Measurements from ENCODE around the gene CREB5.
"Not testable (repeated sequence)": the region's sequence is repeated elsewhere in the genome, so short reads cannot be mapped to it uniquely, and the experiment has no call there.

CREB5 gene

DNA sequence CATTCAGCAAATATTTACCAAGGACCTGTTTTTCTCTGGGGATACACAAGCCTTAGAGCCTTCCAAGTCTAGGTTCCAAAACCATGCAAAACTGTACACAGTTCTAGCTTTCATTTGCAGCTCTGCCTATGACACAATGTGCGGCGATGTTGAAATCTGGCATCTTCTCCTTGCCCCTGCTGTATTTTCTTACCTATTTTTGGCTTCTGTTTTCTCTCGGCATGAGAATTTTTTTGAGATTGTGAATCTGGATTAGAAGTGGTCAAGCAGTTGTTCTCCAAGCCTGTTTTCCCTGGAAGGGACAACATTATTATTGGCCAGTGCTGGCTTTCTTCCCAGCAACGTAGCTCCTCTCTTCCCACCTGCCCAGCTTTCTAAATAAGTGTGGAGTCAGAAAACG, 176.3 kb downstream of the CREB5 start:
- no peak for DNase-seq

DNA sequence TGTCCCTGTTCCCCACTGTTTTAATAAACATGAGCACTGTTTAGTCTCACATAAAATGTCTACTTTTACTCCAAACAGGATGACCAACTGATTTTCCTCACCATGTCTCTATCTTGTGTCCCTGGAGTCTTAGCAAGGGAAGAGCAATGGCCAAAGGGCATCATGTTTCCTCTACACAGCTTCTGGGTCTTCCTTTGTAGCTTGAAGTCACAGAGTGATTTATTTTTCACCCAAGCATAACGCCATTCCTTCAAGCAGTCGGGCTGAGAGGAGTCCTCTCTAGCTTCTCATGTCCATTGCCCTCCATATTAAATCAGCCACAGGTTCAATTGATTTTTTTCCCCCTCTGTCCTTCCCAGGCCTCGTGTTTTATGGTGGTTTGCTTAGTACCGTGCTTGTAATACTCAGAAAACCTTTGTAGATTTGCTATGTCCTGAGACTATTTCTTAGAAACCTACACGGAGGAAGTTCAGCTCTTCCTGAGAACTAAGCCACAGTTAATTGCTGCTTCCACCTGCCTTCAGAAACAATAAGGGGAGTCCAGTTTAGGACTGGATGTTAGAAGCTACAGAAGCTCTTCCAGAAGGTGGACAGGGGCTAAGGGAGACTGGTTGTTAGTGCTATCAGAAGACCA, 178.8 kb downstream of the CREB5 start:
- DNase-seq, result no peak

DNA sequence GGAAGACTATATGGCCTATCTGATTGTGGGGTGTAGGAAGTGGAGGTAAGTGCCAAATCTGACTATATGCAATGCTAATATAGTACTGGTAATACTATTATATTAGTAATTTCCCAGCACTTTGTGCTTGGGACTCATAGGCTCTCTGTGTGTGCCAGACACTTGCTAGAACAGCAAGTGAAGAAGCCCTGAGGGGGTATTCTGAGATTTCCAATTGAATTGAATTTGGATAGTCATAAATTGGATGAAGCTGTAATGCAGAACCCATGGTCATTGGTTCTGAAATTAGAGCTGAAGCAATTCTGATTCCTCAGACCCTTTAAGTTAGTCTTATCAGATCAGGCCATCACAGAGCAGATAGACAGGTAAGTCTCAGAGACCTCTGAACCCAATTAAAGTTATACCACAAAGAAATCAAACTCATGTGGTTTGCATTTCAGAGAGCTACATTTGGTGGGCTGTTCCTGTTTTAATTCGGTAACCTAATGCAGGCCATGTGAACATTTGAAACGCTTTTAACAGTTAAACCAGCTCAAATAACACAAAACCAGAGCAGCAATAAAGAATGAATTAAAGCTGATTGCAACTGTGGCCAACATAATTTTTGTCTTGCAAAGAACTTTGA, 179.5 kb downstream of the CREB5 start:
- no peak for DNase-seq

DNA sequence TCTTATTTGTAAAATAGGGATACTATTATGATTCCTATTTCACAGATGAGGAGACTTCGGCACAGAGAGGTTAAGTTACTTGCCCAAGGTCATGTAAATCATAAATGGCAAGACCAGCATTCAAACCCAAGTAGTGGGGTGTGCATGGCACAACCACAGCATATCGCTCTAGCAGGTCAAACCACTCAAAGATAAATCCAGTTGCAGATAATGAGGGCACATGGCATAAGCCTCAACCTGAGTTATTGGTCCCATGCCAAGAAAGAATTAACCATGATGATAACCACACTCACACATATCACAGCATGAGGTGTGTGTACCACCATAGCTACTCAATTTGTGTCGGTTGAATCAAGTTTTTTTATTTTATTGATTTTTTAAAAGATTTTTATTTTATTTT, 180.5 kb downstream of the CREB5 start:
- no peak for DNase-seq

DNA sequence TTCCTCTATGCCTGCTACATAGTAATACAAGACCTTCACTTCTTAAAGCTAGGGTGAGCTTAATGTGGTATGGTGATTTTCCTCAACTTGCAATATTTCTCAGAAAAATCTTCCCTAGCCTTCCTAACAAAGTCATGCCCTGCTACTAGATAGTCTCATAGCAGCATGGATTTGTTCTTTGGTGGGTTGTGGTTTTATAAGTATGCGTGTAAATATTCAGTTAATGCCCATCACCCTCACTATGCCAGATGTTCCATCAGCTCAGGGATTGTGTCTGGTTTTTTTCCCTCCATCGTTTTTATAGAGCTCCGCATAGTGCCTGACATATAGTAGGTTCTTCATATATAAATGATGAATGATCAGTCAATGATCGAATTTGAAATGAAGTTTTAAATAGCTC, 182.8 kb downstream of the CREB5 start:
- DNase-seq, result no peak

DNA sequence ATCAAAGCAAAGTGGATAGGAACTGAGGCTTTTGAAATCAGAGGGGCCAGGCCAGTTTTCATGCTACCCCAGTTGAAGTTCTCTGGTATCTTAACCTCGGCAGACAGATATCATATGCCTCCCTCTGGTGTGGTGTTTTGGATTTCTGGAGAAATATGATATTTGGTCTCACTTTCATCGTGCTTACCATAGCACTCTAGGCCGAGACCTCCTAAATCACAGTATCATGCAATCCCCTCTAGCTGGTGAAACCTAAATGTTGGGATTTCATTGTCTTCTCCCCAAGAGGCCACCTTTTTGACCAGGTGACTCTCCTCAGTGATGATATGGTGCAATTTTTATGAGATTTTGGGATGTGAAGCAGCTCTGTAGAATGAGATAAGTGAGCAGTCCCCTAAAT, 183.5 kb downstream of the CREB5 start:
- DNase-seq, result no peak

DNA sequence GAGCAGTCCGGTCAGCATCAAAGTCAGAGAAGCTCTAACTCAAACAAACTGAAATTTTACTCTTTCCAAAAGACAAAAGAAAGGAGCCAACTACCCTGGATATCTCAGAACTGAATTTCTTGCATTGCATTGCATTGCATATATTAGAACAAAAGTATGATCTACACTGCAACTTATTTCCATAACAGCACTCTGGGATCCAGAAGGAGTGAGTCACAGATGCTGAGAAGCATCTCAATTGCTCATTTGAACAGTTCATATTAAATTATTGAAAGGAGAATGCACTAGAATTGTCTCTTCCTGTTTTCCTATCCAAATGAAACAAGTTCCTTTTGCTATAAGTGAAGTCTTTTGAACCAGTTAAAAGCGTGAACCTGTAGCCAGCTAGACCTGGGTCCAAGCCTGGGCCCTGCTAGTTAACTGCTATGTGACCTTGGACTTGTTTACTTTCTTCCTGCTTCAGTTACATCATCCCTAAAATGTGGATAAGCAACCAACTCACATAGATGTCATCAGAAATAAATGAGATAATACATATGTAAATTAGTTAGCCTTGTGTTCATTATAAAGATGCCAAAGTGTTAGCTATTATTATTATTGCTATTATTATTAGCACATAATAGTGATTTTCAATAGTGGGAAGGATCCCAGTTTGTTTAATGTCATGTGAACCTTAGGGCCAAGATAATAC, 184.1 kb downstream of the CREB5 start:
- DNase-seq, result no peak

DNA sequence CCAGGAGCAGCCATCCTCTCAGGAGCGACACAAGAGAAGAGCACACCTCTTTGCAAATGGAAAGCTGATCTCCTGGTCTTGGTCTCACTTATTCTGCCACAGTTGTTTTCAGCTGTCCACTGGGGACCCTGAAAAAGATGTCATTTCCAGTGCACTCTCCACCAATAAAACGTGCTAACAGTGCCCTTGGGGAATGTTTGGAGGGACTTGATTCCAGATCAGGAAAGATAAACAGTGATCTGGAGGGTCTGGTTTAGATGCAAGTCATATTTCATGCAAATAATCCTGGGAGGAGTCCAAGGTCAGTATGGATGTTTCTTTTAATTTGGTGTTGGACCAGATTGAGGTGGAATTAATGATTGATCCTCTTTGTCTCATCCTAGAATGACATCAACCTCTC, 185.0 kb downstream of the CREB5 start:
- DNase-seq, result no peak

DNA sequence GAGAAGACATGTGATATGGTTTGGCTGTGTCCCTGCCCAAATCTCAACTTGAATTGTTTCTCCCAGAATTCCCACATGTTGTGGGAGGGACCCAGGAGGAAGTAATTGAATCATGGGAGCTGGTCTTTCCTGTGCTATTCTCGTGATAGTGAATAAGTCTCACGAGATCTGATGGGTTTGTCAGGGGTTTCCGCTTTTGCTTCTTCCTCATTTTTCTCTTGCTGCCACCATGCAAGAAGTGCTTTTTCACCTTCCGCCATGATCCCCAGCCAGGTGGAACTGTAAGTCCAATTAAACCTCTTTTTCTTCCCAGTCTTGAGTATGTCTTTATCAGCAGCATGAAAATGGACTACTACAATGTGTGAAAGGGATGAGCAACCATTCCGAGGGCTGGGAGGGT, 185.7 kb downstream of the CREB5 start:
- not testable (repeated sequence) for DNase-seq

DNA sequence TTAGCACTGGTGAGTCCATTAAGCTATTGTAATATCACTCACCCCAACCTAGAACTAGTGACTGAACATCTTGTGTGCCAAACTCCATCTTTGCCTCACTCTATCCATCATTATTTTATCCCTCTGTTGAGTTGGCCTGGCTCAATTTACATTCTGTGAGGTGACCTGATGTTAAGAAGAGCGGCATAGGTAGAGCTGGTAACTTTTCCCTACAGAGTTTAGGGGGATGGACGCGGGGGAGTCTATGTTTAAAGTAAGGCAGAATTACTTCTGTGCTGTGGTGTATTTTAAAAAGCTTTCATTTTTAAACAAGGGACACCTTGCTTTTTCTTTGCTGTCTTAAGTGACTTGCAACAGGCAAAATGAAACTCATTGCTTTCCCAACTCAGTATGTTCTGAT, 186.3 kb downstream of the CREB5 start:
- DNase-seq, result no peak

DNA sequence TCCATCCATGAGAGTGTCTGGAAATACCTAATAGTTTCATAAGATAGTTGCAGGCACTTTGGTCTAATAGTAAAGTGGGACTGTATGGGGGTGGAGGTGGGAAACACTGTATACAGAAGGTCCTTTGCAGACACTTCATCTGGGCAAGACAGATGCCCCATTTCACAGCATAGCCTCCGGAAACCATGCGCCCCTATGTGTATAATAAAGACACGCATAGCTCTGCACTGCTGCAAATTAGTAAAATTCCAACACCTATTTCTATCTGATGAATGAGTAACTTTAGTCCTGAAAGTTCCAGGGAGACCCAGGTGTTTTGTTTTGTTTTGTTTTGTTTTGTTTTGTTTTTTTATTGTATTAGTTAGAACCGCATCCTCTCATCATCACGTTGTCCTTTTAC, 187.1 kb downstream of the CREB5 start:
- no peak for DNase-seq

DNA sequence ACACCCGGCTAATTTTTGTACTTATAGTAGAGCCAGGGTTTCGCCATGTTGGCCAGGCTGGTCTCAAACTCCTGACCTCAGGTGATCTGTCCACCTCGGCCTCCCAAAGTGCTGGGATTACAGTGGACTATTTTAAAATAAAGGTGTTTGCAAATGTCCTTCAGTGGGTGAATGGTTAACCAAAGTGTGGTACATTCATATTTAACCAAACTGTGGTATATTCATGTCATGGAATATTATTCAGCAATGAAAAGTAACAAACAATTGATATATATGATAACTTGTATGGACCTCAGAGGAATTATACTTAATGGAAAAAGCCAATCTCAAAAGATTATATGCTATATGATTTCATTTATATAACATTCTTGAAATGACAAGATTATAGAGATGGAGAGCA, 190.0 kb downstream of the CREB5 start:
- DNase-seq, result no peak

DNA sequence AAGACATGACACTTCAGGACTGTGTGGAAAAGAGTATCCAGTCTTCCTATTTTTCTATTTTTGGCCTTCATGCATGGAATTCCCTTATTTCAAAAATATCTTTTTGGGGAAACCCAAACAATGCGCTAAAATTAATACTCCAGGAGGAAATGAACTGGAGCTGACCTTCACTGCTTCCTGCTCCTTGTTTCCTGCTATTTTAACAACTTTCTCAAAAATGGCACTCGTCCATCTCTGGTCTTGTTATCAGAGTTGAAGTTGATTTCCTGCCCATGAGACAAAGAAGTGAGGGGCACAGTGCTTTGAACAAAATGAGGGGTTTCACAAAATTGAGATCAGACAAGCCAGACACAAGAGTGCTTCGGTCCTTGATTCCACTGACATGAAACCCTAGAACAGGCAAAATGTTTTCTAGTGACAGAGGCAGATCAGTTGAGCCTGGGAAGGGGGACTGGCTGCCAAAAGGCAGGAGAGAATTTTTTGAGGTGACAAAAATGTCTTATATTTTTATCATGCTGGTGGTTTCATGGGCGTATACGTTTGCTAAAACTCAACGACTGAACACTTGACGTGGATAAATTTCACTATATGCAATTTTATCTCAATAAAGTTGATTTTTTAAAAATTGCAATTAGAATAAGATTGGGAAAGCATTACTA, 193.2 kb downstream of the CREB5 start:
- DNase-seq, result no peak

DNA sequence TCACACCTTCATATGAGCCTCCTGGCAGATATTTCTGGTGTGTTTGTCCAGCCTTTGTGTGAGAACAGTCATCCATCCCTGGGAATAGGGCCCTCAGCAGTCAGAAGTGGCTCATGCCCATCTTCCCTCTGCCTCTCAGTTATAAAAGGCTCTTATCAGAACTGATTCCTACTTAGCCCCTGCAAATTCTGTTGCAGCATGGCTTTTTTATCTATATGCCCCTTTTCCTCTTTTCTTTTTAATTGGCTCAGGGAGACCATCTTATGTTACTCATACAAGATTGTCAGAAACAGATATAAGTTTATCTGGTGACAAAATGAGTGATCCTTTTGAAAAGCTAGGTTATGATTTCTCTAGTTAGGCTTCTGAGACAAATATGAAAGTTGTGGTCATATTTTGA, 194.1 kb downstream of the CREB5 start:
- no peak for DNase-seq

DNA sequence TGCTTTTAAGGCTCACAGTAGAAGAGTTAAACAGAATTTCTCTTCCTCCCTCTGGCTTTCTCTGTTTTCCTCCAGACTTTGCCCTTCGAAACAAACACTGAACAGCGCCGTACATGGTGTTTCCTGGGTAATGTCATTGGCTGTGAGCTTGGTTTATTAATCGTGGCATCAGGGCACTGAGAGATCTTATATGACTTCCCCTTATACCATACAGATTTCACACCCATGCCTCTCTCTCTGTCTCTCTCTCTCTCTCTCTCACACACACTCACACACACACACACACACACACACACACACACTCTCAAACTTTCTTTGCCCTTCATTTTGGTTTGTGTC, 195.5 kb downstream of the CREB5 start:
- DNase-seq, result no peak

DNA sequence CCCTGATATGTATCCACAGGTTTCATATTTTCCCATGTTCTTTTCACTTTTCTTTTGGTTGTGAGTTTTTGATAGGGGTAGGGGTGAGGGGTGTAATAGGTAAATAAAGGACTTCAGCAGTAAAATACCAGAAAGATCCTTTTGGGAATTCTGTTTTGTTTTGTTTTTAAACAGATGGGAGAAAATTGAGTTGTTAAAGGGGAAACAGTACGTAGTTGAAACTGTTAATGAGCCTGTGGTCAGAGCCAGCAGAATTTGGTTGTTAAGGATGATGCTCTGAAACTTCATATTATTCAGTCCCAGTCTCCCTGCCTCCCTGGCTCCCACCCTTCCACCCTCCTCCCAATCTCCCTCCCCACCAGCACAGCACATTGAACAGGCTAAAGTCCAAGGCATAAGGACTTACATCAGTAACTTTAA, 195.9 kb downstream of the CREB5 start:
- no peak for DNase-seq

DNA sequence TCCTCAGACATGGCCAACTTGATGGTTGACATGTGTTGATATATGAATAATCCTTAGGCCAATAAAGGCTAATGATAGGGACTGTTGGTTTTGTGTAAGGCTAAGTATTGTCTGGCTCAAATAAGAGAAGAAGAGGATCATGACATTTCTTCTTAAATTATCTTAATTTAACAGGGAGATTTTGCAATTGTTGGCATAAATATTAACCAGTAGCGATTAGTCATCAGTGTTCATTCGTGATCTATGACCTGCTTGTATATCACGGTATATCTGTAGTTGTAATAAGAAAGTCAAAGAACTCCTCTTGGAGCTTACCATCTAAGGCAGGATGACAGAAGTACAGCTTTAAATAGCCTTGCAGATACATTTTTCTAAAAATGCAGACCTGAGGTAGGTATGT, 196.4 kb downstream of the CREB5 start:
- no peak for DNase-seq

DNA sequence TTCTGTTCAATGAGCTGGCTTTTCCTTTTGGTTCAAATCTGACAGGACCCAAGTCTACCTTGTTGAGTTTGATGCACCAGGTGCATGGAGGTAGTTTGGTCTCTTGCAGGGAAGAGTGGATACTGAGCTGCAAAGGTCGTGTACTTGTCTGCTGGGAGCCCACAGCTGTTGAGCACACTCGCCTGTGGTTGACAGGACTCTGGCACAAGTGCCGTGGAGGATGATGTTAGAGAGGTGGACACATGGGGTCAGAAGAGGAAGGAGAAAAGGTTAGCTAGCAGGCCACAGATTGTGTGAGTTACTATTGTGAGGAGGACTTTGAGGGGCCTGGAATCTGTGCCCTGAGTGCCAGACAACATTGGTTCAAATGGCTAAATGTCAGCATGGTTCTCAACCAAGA, 197.3 kb downstream of the CREB5 start:
- DNase-seq, result no peak

DNA sequence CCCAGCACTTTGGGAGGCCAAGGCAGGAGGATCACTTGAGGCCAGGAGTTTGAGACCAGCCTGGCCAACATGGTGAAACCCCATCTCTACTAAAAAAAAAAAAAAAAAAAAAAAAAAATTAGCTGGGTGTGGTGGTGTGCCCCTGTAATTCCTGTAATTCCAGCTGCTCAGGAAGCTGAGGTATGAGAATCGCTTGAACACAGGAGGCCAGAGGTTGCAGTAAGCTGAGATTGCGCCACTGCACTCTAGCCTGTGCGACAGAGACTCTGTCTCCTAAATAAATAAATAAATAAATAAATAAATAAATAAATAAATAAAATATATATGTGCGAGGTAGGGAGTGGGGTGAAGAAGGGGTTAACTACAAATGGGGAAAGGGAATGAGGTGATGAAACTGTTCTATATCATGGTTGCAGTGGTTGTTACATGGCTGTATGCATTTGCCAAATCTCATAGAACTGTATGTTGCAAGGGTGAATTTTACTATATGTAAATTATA, 199.1 kb downstream of the CREB5 start:
- not testable (repeated sequence) for DNase-seq

DNA sequence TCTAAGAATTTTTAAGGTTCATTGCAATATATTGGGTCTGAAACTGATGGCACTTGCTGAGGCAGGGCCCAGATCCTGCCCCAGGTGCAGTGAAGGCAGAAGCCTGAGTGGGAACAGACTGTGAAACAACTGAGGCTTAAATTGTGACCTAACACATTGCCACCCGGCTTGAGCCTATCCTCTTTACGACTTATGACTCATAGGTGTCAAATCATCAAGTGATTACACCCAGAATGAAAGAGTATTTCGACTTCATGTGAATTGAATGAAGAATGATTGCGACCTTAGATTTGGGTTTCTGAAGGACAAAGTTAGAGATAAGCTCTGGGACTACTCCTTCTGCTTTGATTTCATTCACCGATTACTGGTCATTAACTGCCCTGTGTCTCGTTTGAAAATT, 200.9 kb downstream of the CREB5 start:
- no peak for DNase-seq

DNA sequence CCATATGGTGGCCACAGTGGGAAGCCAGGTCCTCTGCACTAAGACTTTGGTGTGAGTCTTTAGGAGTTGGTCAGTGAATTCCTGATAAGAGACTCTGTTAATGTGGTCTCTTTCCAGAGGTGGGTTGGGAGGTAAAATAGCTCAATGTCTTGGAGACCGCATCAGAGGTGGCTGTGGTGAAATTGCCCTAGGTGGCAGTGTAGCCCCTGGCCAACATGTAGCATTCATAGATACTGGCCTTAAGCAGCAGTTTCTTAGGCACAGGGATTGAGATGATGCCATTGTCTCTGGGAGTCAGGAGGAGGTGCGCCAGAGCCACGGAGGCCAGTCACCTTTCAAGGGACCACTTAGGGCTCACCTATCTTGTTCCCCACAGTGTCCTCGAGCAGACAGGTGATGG, 202.8 kb downstream of the CREB5 start:
- no peak for DNase-seq

DNA sequence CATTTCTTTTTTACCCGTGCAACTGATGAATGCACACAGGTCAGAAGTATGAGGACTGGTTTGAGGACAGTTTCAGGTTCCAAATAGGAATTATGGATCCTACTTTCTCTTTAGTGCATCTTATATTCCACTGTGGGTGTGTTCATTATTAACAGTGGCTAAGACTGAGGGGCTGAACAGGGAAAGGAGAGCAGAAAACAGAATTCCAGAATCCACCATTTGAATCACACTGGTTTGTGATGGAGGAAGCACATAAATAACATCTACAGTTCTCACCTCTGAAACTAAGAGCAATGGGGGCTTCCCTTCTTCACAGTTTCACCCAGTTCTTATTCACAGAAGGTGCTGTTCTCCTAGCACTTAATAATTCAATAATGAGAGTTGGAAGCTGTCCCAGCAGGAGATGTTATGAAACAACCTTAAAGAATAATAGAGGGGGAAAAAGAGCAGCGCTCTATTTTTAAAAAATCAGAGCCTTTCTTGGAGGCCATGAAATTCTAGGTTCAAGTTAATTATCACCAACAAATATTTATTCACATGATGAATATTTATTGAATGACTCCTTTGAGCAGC, 205.1 kb downstream of the CREB5 start:
- no peak for DNase-seq

DNA sequence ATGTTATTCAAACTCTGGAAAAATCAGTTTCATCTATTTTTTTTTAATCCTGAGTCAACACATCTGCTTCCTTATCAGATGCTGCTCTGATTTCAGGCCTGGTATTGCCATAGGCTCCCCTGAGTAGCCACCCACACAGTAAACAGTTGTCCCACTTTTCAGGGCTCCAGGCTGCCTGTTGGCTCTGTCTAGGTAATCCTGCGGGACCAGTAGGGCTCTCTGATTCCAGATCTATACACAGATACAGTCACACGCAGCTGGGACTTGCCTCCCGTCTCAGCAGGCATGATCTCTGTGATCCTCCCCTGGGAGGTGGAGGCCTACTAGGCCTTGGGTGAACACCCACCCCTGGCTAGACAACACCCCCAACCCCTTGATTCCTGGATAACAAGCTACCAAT, 206.1 kb downstream of the CREB5 start:
- no peak for DNase-seq

DNA sequence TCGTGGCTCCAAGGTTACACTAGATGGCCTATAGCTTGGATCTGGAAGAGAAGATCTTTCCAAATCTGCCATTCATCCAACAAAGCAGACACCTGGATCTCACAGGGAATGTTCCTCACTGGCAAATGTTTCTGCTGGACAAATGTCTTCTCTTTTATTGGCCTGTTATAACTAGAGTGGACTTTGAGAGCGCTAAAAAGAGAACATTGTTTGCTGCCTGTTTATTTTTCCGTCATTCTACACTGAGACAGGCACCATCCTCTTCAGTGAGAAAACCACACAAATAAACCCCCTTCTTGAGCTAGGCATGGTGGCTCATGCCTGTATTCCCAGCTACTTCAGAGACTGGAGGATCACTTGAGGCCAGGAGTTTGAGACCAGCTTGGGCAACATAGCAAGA, 206.9 kb downstream of the CREB5 start:
- no peak for DNase-seq
